ENCODE results near the gene SRL.

DNA sequence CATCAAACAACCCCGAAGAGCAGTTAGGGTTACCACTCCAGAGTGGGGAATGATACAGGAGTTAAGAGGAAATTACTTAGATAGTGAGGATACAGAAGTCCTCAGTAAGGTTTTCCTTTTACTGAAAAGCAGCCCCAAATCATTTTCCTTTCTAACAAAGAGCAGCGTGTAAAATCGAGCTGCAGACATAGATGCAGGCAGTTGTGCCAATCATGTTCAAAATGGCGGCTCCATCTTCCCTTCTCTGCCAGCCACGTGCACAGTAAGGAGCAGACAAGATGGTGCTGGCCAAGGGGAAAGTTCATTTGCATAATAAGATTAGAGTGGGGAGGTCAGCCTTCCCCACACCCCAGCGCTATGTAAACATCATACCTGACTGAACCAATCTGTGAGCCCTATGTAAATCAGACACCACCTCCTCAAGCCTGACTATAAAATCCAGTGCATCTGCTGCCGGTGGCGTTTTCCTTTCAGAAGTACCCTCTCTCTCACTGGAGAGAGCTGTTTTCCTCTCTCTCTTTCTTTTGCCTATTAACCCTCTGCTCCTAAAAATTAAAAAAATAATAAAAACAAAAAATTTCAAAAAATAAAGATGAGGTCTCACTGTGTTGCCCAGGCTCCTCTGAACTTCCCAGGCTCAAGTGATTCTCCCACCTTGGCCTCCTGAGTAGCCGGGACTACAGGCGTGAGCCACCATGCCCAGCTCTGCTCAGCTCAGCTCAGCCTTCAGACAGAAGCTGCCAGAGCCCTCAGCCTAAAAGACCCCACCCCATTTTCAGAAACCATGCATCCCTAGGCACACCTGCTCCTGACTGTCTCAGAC is 2.6 kb upstream of the SRL start:
- TF ChIP-seq, protein P1, sequence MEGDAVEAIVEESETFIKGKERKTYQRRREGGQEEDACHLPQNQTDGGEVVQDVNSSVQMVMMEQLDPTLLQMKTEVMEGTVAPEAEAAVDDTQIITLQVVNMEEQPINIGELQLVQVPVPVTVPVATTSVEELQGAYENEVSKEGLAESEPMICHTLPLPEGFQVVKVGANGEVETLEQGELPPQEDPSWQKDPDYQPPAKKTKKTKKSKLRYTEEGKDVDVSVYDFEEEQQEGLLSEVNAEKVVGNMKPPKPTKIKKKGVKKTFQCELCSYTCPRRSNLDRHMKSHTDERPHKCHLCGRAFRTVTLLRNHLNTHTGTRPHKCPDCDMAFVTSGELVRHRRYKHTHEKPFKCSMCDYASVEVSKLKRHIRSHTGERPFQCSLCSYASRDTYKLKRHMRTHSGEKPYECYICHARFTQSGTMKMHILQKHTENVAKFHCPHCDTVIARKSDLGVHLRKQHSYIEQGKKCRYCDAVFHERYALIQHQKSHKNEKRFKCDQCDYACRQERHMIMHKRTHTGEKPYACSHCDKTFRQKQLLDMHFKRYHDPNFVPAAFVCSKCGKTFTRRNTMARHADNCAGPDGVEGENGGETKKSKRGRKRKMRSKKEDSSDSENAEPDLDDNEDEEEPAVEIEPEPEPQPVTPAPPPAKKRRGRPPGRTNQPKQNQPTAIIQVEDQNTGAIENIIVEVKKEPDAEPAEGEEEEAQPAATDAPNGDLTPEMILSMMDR (IDR thresholded peaks at IDR 0.05) = no peak
- TF ChIP-seq POLR2A (IDR thresholded peaks at IDR 0.05; ENCODE audit: low read depth) = no peak
